IMR-90 (cell line): ENCODE results near the gene FMO4. TPM values are rescaled to one million over a fixed set of nuclear protein-coding genes. Genes with fewer than 3 reads are reported as not detected.

Source experiments
- ATAC-seq: fragments of 200-7000 bp; cut with Tn5 transposase; 2 replicates; pipeline ENCODE4 v1.9.1; 2020; ENCODE audit warnings: low read depth, mild to moderate bottlenecking, moderate library complexity
- BruUV-seq: library from RNA; stranded (reverse); fragments of 400-500 nt; replicated peaks from 2 replicates; lab custom pipeline; 2021; lab: Mats Ljungman, UMichigan
- CTCF ChIA-PET: fragments of 300-600 bp; formaldehyde crosslinking; extraction: SDS; loops from one replicate; lab custom pipeline; 2021; ENCODE audit warnings: antibody characterized with exemption; lab: Yijun Ruan, JAX
- POLR2A ChIA-PET: fragments of 300-600 bp; sonication (Branson Sonifier 250); formaldehyde crosslinking; loops from one replicate; lab custom pipeline; 2022; ENCODE audit warnings: antibody characterized with exemption; ENCODE audit not compliant: unreplicated experiment; lab: Charles Lee
- DNase-seq: peaks from one replicate; pipeline ENCODE4 v3.0.0; 2013
- H2AFZ ChIP-seq: replicated peaks from 2 replicates; pipeline ENCODE3; 2013; ENCODE audit warnings: low read length, mild to moderate bottlenecking; ENCODE audit not compliant: poor library complexity
- H2AK5ac ChIP-seq: 2 replicates; pipeline ENCODE4 v1.6.1; 2013; ENCODE audit warnings: low read depth, low read length, inconsistent platforms
- H2AK9ac ChIP-seq: replicated peaks from 2 replicates; pipeline ENCODE3; 2013; ENCODE audit warnings: mild to moderate bottlenecking, low read depth, low read length, moderate library complexity; ENCODE audit not compliant: poor library complexity
- H2BK120ac ChIP-seq: 2 replicates; pipeline ENCODE4 v1.6.1; 2013; ENCODE audit warnings: low read depth, low read length, inconsistent platforms
- H2BK15ac ChIP-seq: 3 replicates; pipeline ENCODE4 v1.6.1; 2013; ENCODE audit warnings: low read depth, low read length, inconsistent platforms
- H2BK20ac ChIP-seq: 2 replicates; pipeline ENCODE4 v1.6.1; 2013; ENCODE audit warnings: low read depth, mild to moderate bottlenecking, inconsistent platforms, low read length, moderate library complexity
- H2BK5ac ChIP-seq: 2 replicates; pipeline ENCODE4 v1.6.1; 2013; ENCODE audit warnings: mild to moderate bottlenecking, low read depth, low read length, inconsistent platforms; ENCODE audit not compliant: poor library complexity, severe bottlenecking
- H3K14ac ChIP-seq: replicated peaks from 2 replicates; pipeline ENCODE4 v1.6.1; 2013; ENCODE audit warnings: low read depth, low read length, inconsistent platforms
- H3K18ac ChIP-seq: 2 replicates; pipeline ENCODE4 v1.6.1; 2013; ENCODE audit warnings: low read depth, low read length, control low read depth
- H3K23ac ChIP-seq: 2 replicates; pipeline ENCODE4 v1.6.1; 2013; ENCODE audit warnings: low read depth, low read length, inconsistent platforms
- H3K27ac ChIP-seq: 2 replicates; pipeline ENCODE4 v1.5.1; 2013; ENCODE audit warnings: mild to moderate bottlenecking, control low read depth, low read length; ENCODE audit not compliant: insufficient read depth
- H3K27me3 ChIP-seq: 2 replicates; pipeline ENCODE4 v1.6.1; 2013; ENCODE audit warnings: low read length; ENCODE audit not compliant: control insufficient read depth, insufficient read depth
- H3K36me3 ChIP-seq: 2 replicates; pipeline ENCODE4 v1.6.1; 2013; ENCODE audit warnings: low read length, mixed read lengths; ENCODE audit not compliant: control insufficient read depth, insufficient read depth
- H3K4ac ChIP-seq: 2 replicates; pipeline ENCODE4 v1.6.1; 2013; ENCODE audit warnings: low read depth, low read length, inconsistent platforms
- H3K4me1 ChIP-seq: 2 replicates; pipeline ENCODE4 v1.6.1; 2013; ENCODE audit warnings: low read length, mixed read lengths; ENCODE audit not compliant: control insufficient read depth, insufficient read depth
- H3K4me2 ChIP-seq: 2 replicates; pipeline ENCODE4 v1.6.1; 2013; ENCODE audit warnings: low read depth, mild to moderate bottlenecking, control low read depth, low read length, moderate library complexity
- H3K4me3 ChIP-seq: 2 replicates; pipeline ENCODE4 v1.5.1; 2013; ENCODE audit warnings: low read depth, mild to moderate bottlenecking, control low read depth, low read length, moderate library complexity; ENCODE audit not compliant: insufficient read depth
- H3K56ac ChIP-seq: 2 replicates; pipeline ENCODE4 v1.6.1; 2013; ENCODE audit warnings: low read length, inconsistent platforms; ENCODE audit not compliant: insufficient read depth; ENCODE audit errors: extremely low read depth
- H3K79me1 ChIP-seq, 2 experiments: 2 replicates each; pipeline ENCODE4 v1.6.1; 2013; ENCODE audit warnings: low read length in 2 of 2, inconsistent platforms in 1 of 2, low read depth in 1 of 2
- H3K9ac ChIP-seq: 2 replicates; pipeline ENCODE4 v1.6.1; 2013; ENCODE audit warnings: low read depth, low read length, control low read depth
- H3K9me1 ChIP-seq: 2 replicates; pipeline ENCODE4 v1.6.1; 2013; ENCODE audit warnings: low read length, inconsistent platforms; ENCODE audit not compliant: insufficient read depth
- H3K9me3 ChIP-seq: 2 replicates; pipeline ENCODE4 v1.6.1; 2013; ENCODE audit warnings: low read length; ENCODE audit not compliant: control insufficient read depth, insufficient read depth
- H4K20me1 ChIP-seq: 2 replicates; pipeline ENCODE4 v1.6.1; 2013; ENCODE audit warnings: low read length, inconsistent platforms; ENCODE audit not compliant: insufficient read depth
- H4K5ac ChIP-seq: 2 replicates; pipeline ENCODE4 v1.6.1; 2013; ENCODE audit warnings: mild to moderate bottlenecking, low read depth, low read length, control low read depth
- H4K8ac ChIP-seq, 2 experiments: 2 replicates each; pipeline ENCODE4 v1.6.1; 2013; ENCODE audit warnings: low read depth in 2 of 2, low read length in 2 of 2, control low read depth in 1 of 2, inconsistent platforms in 1 of 2
- H4K91ac ChIP-seq: 2 replicates; pipeline ENCODE4 v1.6.1; 2013; ENCODE audit warnings: low read depth, low read length, inconsistent platforms; ENCODE audit not compliant: insufficient read depth
- BHLHE40 ChIP-seq: fragments of 150-350 bp; IDR thresholded peaks from 2 replicates; pipeline ENCODE4 v1.6.1; 2016; ENCODE audit warnings: mild to moderate bottlenecking, low read depth, low read length
- CEBPB ChIP-seq: IDR thresholded peaks from 2 replicates; pipeline ENCODE4 v1.6.1; 2012; ENCODE audit warnings: low read depth, low read length, improper control_type of control experiment
- CHD1 ChIP-seq: IDR thresholded peaks from 2 replicates; pipeline ENCODE4 v1.6.1; 2012; ENCODE audit warnings: low read depth, low read length, improper control_type of control experiment
- CTCF ChIP-seq: conservative IDR thresholded peaks from 2 replicates; pipeline ENCODE4 v1.5.1; 2012; ENCODE audit warnings: mild to moderate bottlenecking, low read depth, low read length, improper control_type of control experiment
- ELK1 ChIP-seq: fragments of 150-350 bp; IDR thresholded peaks from 2 replicates; pipeline ENCODE4 v1.6.1; 2016; ENCODE audit warnings: low read depth, mild to moderate bottlenecking, low read length, moderate library complexity, borderline replicate concordance
- FOS ChIP-seq: fragments of 150-350 bp; IDR thresholded peaks from 2 replicates; pipeline ENCODE4 v1.6.1; 2016; ENCODE audit warnings: low read depth, low read length
- MAFK ChIP-seq: IDR thresholded peaks from 2 replicates; pipeline ENCODE4 v1.6.1; 2012; ENCODE audit warnings: low read depth, low read length, improper control_type of control experiment
- MAZ ChIP-seq: IDR thresholded peaks from 2 replicates; pipeline ENCODE4 v1.6.1; 2012; ENCODE audit warnings: low read depth, mild to moderate bottlenecking, low read length, improper control_type of control experiment, moderate library complexity, borderline replicate concordance
- MXI1 ChIP-seq: IDR thresholded peaks from 2 replicates; pipeline ENCODE4 v1.6.1; 2012; ENCODE audit warnings: low read depth, mild to moderate bottlenecking, low read length, moderate library complexity, borderline replicate concordance
- NFE2L2 ChIP-seq: fragments of 150-350 bp; IDR thresholded peaks from 2 replicates; pipeline ENCODE4 v1.6.1; 2016; ENCODE audit warnings: low read depth, mild to moderate bottlenecking, low read length
- POLR2A ChIP-seq: IDR thresholded peaks from 2 replicates; pipeline ENCODE4 v1.6.1; 2012; ENCODE audit warnings: mild to moderate bottlenecking, low read depth, low read length
- RAD21 ChIP-seq: IDR thresholded peaks from 2 replicates; pipeline ENCODE4 v1.6.1; 2012; ENCODE audit warnings: low read length, improper control_type of control experiment
- RCOR1 ChIP-seq: IDR thresholded peaks from 2 replicates; pipeline ENCODE4 v1.6.1; 2012; ENCODE audit warnings: mild to moderate bottlenecking, low read length, improper control_type of control experiment; ENCODE audit not compliant: insufficient replicate concordance
- RFX5 ChIP-seq: IDR thresholded peaks from 2 replicates; pipeline ENCODE4 v1.8.0; 2012; ENCODE audit warnings: low read depth, mild to moderate bottlenecking, low read length, moderate library complexity
- SMC3 ChIP-seq: fragments of 150-350 bp; IDR thresholded peaks from 2 replicates; pipeline ENCODE4 v1.6.1; 2016; ENCODE audit warnings: low read depth, mild to moderate bottlenecking, antibody characterized with exemption, low read length, moderate library complexity
- USF2 ChIP-seq: fragments of 150-350 bp; IDR thresholded peaks from 2 replicates; pipeline ENCODE4 v1.6.1; 2017; ENCODE audit warnings: mild to moderate bottlenecking, antibody characterized with exemption, low read length, low read depth
- WGBS, 2 experiments: methylation state at CpG; one replicate each; pipeline versions ENCODE4 v1.1.5 to v1.1.7; 2013; ENCODE audit warnings: missing lambda C conversion rate in 2 of 2; ENCODE audit not compliant: insufficient read length in 1 of 2; ENCODE audit errors: extremely low coverage in 2 of 2; 5-methylcytosine and 5-hydroxymethylcytosine counted together
- dilution Hi-C: fragments of 300-500 bp; cut with HindIII; formaldehyde crosslinking; loops from one replicate; pipeline ENCODE4 v1.14.3; 2018; ENCODE audit warnings: low sequenced_read_pairs; ENCODE audit not compliant: unreplicated experiment
- in situ Hi-C: fragments of 300-500 bp; cut with MboI; formaldehyde crosslinking; loops from 3 replicates; pipeline ENCODE4 v1.14.3; 2019; ENCODE audit warnings: low sequenced_read_pairs, inconsistent platforms, mixed read lengths
- intact Hi-C: fragments of 100-400 bp; cut with micrococcal nuclease; formaldehyde crosslinking; loops from 2 replicates; pipeline ENCODE4 v1.10.0; 2022
- polyA plus RNA-seq, 3 experiments: library from polyadenylated mRNA; depleted of rRNA; stranded (reverse); fragments of >200 nt; gene quantifications; 2 replicates each; pipeline ENCODE4 v1.2.3, GENCODE V29; 2012; ENCODE audit warnings: low replicate concordance in 1 of 3
- total RNA-seq: library from RNA; depleted of rRNA; stranded (reverse); fragments of >200 nt; gene quantifications from 2 replicates; pipeline ENCODE4 v1.2.3, GENCODE V29; 2012

Gene FMO4
- total and polyA plus RNA-seq, 2 of the 4 experiments (the other 2 are of a cell fraction): 0.36 to 0.55 TPM

- H3K18ac ChIP-seq: no peak overlapping the region
- TF ChIP-seq USF2 (no peak), BHLHE40 (no peak), MAFK (no peak), RFX5 (no peak), RCOR1 (no peak), POLR2A (no peak), CEBPB (no peak), SMC3 (no peak), NFE2L2 (no peak), MAZ (no peak), ELK1 (no peak), RAD21 (no peak), FOS (no peak), MXI1 (no peak), CTCF (no peak), CHD1 (no peak)
- no peak overlapping the region for H3K4me2 ChIP-seq
- H3K23ac ChIP-seq: no peak overlapping the region
- H3K9me3 ChIP-seq: no peaks in the 10 kb centered on the region
- no peak overlapping the region for H2BK15ac ChIP-seq
- intact Hi-C loops (no loop called here), in situ Hi-C loops (no loop called here), dilution Hi-C loops (no loop called here)
- CTCF ChIA-PET: interaction anchor here (0.6 kb wide), 1 partner anchor 297 kb away, joined by 5 read pairs; no protein-coding TSS in a partner anchor
- H2BK120ac ChIP-seq: no peak overlapping the region
- no CpG with 5 or more reads among the region's 1 CpG for WGBS, 2 experiments
- H3K4me3 ChIP-seq: no peak overlapping the region
- no peak overlapping the region for H3K4ac ChIP-seq
- H3K9ac ChIP-seq: no peak overlapping the region
- no peak overlapping the region for H2AK9ac ChIP-seq
- no peaks in the 10 kb centered on the region for H4K20me1 ChIP-seq
- ATAC-seq (no peak), DNase-seq (no peak)
- no peak overlapping the region for H2BK5ac ChIP-seq
- H3K27ac ChIP-seq: no peak overlapping the region
- H4K91ac ChIP-seq: no peak overlapping the region
- H2AK5ac ChIP-seq: no peak overlapping the region
- no peak overlapping the region for H2BK20ac ChIP-seq
- no peak overlapping the region for H2AFZ ChIP-seq
- H3K4me1 ChIP-seq: no peaks in the 10 kb centered on the region
- H3K56ac ChIP-seq: no peak overlapping the region
- H4K5ac ChIP-seq: no peak overlapping the region
- no peak overlapping the region for H4K8ac ChIP-seq
- no peak overlapping the region for H3K14ac ChIP-seq
- no peaks in the 10 kb centered on the region for H3K27me3 ChIP-seq
- no peaks in the 10 kb centered on the region for H3K36me3 ChIP-seq
- H3K9me1 ChIP-seq: no peaks in the 10 kb centered on the region
- no TSS peak for BruUV-seq
- H3K79me1 ChIP-seq: no peaks in the 10 kb centered on the region
- POLR2A ChIA-PET: no interaction called here
Measured at GRCh38 chr1:171335964-171336363, 22.0 kb downstream of the FMO4 start.
